Measurements from ENCODE around the gene TAF11L12.
"Not testable (repeated sequence)": the region's sequence is repeated elsewhere in the genome, so short reads cannot be mapped to it uniquely, and the experiment has no call there.

Gene TAF11L12

GRCh38 chr5:17610092-17610491 lies at the start of gene TAF11L12:
Gene TAF11L12, plus strand, starts transcription at chr5:17610392.
- DNase-seq = not testable (repeated sequence)

- DNase-seq = not testable (repeated sequence)
These were observed 24.5 kb upstream of the TAF11L12 start, which contains the start of gene TAF11L7 for GRCh38 chr5:17585658-17586057. Gene TAF11L7, minus strand, starts transcription at chr5:17585758.

GRCh38 chr5:17590860-17591259 lies 19.3 kb upstream of the TAF11L12 start, which contains the start of gene TAF11L8:
Gene TAF11L8, minus strand, starts transcription at chr5:17590960.
- not testable (repeated sequence) for DNase-seq

- DNase-seq = not testable (repeated sequence)
These were observed 15.9 kb upstream of the TAF11L12 start, which contains the start of gene TAF11L9 for GRCh38 chr5:17594255-17594654. Gene TAF11L9, minus strand, starts transcription at chr5:17594394.

GRCh38 chr5:17597728-17598127 lies 12.5 kb upstream of the TAF11L12 start, which contains the start of gene TAF11L10:
Gene TAF11L10, minus strand, starts transcription at chr5:17597828.
- not testable (repeated sequence) for DNase-seq

GRCh38 chr5:17603880-17604279 lies 6.3 kb upstream of the TAF11L12 start, which contains the start of gene TAF11L11:
Gene TAF11L11, plus strand, starts transcription at chr5:17604183.
- not testable (repeated sequence) for DNase-seq

- no peak for DNase-seq
These were observed 5.2 kb upstream of the TAF11L12 start for GRCh38 chr5:17604951-17605350.

- not testable (repeated sequence) for DNase-seq
These were observed 2.7 kb upstream of the TAF11L12 start for GRCh38 chr5:17607461-17607860.

GRCh38 chr5:17614872-17615605 lies 4.8 kb downstream of the TAF11L12 start:
- DNase-seq = no peak

GRCh38 chr5:17619354-17619753 lies 9.2 kb downstream of the TAF11L12 start:
- DNase-seq = no peak

GRCh38 chr5:17620627-17621026 lies 10.4 kb downstream of the TAF11L12 start:
- DNase-seq = peak in 1 of 2 experiments; percentile 16

GRCh38 chr5:17625686-17626085 lies 15.5 kb downstream of the TAF11L12 start:
- DNase-seq = no peak

GRCh38 chr5:17631788-17632187 lies 21.6 kb downstream of the TAF11L12 start, which contains the start of gene TAF11L13:
Gene TAF11L13, plus strand, starts transcription at chr5:17632088.
- DNase-seq = not testable (repeated sequence)

- DNase-seq = no peak
These were observed 24.0 kb downstream of the TAF11L12 start, which contains the start of gene TAF11L14 for GRCh38 chr5:17634160-17634559. Gene TAF11L14, plus strand, starts transcription at chr5:17634460.

- not testable (repeated sequence) for DNase-seq
These were observed 39.0 kb downstream of the TAF11L12 start for GRCh38 chr5:17649232-17649631.

GRCh38 chr5:17655201-17655759 lies 45.1 kb downstream of the TAF11L12 start:
- DNase-seq = not testable (repeated sequence)

- DNase-seq = no peak
These were observed 45.7 kb downstream of the TAF11L12 start for GRCh38 chr5:17655921-17656320.
